A549 (cell line): ENCODE results near the gene CD70.

Experiments used
- CTCF ChIP-seq: fragments of >200 bp; sonication (Bioruptor Twin); formaldehyde crosslinking; IDR thresholded peaks from 3 replicates; pipeline ENCODE4 v1.5.1; 2016
- HDAC2 ChIP-seq: fragments of 200-600 bp; sonication (generic); IDR thresholded peaks from 2 replicates; pipeline ENCODE4 v1.6.1; 2016
- POLR2A ChIP-seq: IDR thresholded peaks from 2 replicates; pipeline ENCODE4 v1.6.1; 2012; ENCODE audit warnings: mild to moderate bottlenecking, low read length
- ZFP36 ChIP-seq: fragments of 450-650 bp; IDR thresholded peaks from 2 replicates; pipeline ENCODE4 v1.6.1; 2014; ENCODE audit warnings: borderline replicate concordance; ENCODE audit not compliant: partially characterized antibody

GRCh38 chr19:6568816-6569215 is 22.1 kb downstream of the CD70 start:
- TF ChIP-seq HDAC2, result no peak
- TF ChIP-seq POLR2A, result no peak
- TF ChIP-seq CTCF, result no peak
- TF ChIP-seq ZFP36, result no peak
